Liver (tissue), 9 donors: ENCODE measurements around the gene STK24. TPM values are rescaled to one million over a fixed set of nuclear protein-coding genes. Genes with fewer than 3 reads are reported as not detected.

Experiments
- DNase-seq: peaks from one replicate; pipeline ENCODE4 v3.0.0-alpha.2; 2017; ENCODE audit warnings: low spot score
- H3K27ac ChIP-seq, 2 donors: one replicate each; pipeline ENCODE4 v1.7.0; 2013; ENCODE audit warnings: inconsistent platforms in 2 of 2, low read length in 2 of 2, control low read depth in 1 of 2, low read depth in 1 of 2, mild to moderate bottlenecking in 1 of 2
- H3K27me3 ChIP-seq, 4 donors: one replicate each; pipeline versions ENCODE4 v1.6.1 to v1.7.0; 2013; ENCODE audit warnings: low read length in 3 of 4, inconsistent platforms in 1 of 4, mild to moderate bottlenecking in 1 of 4, moderate library complexity in 1 of 4; ENCODE audit not compliant: control insufficient read depth in 4 of 4, insufficient read depth in 4 of 4
- H3K36me3 ChIP-seq, 4 donors: one replicate each; pipeline versions ENCODE4 v1.6.1 to v1.7.0; 2013; ENCODE audit warnings: low read length in 3 of 4, mild to moderate bottlenecking in 3 of 4, low read depth in 1 of 4, moderate library complexity in 1 of 4; ENCODE audit not compliant: control insufficient read depth in 4 of 4, insufficient read depth in 3 of 4
- H3K4me1 ChIP-seq, 4 donors: one replicate each; pipeline versions ENCODE4 v1.6.1 to v1.7.0; 2013; ENCODE audit warnings: low read length in 3 of 4, mild to moderate bottlenecking in 3 of 4, moderate library complexity in 1 of 4; ENCODE audit not compliant: control insufficient read depth in 4 of 4, insufficient read depth in 4 of 4
- H3K4me3 ChIP-seq, 3 donors: one replicate each; pipeline versions ENCODE4 v1.6.1 to v1.7.0; 2013; ENCODE audit warnings: low read length in 3 of 3, control low read depth in 1 of 3, low read depth in 1 of 3, mild to moderate bottlenecking in 1 of 3
- H3K9ac ChIP-seq, 2 donors: one replicate each; pipeline ENCODE4 v1.7.0; 2013; ENCODE audit warnings: low read length in 2 of 2, mild to moderate bottlenecking in 2 of 2, moderate library complexity in 2 of 2, control low read depth in 1 of 2, low read depth in 1 of 2
- H3K9me3 ChIP-seq, 4 donors: one replicate each; pipeline versions ENCODE4 v1.6.1 to v1.7.0; 2013; ENCODE audit warnings: low read length in 3 of 4; ENCODE audit not compliant: control insufficient read depth in 4 of 4
- EGR1 ChIP-seq, 2 donors: IDR thresholded peaks; 2 replicates each; pipeline ENCODE4 v1.6.1; 2016 to 2018; ENCODE audit warnings: antibody characterized with exemption in 2 of 2, low read depth in 2 of 2
- FOXA1 ChIP-seq: IDR thresholded peaks from 2 replicates; pipeline ENCODE4 v1.6.1; 2016; ENCODE audit warnings: antibody characterized with exemption
- FOXA2 ChIP-seq: IDR thresholded peaks from 2 replicates; pipeline ENCODE4 v1.6.1; 2016; ENCODE audit warnings: antibody characterized with exemption
- GABPA ChIP-seq, 2 donors: IDR thresholded peaks in 1 of 2; conservative IDR thresholded peaks in 1 of 2; 2 replicates each; pipeline ENCODE4 v1.6.1; 2016; ENCODE audit warnings: antibody characterized with exemption in 2 of 2, mild to moderate bottlenecking in 1 of 2, moderate library complexity in 1 of 2
- HNF4A ChIP-seq, 2 donors: conservative IDR thresholded peaks; 2 replicates each; pipeline ENCODE4 v1.6.1; 2016; ENCODE audit warnings: antibody characterized with exemption in 2 of 2, mild to moderate bottlenecking in 2 of 2
- HNF4G ChIP-seq: IDR thresholded peaks from 2 replicates; pipeline ENCODE4 v1.6.1; 2016; ENCODE audit warnings: antibody characterized with exemption
- JUND ChIP-seq, 2 donors: IDR thresholded peaks; 2 replicates each; pipeline ENCODE4 v1.6.1; 2016; ENCODE audit warnings: antibody characterized with exemption in 2 of 2
- NR2F2 ChIP-seq: IDR thresholded peaks from 2 replicates; pipeline ENCODE4 v1.6.1; 2016; ENCODE audit warnings: antibody characterized with exemption
- RAD21 ChIP-seq, 2 donors: IDR thresholded peaks; 2 replicates each; pipeline ENCODE4 v1.6.1; 2016; ENCODE audit warnings: antibody characterized with exemption in 2 of 2, mild to moderate bottlenecking in 2 of 2
- RXRA ChIP-seq, 2 donors: IDR thresholded peaks; 2 replicates each; pipeline ENCODE4 v1.6.1; 2017 to 2018; ENCODE audit warnings: antibody characterized with exemption in 2 of 2, mild to moderate bottlenecking in 1 of 2
- SP1 ChIP-seq: IDR thresholded peaks from 2 replicates; pipeline ENCODE4 v1.6.1; 2018; ENCODE audit warnings: antibody characterized with exemption, mild to moderate bottlenecking
- TAF1 ChIP-seq: conservative IDR thresholded peaks from 2 replicates; pipeline ENCODE4 v1.6.1; 2016; ENCODE audit warnings: antibody characterized with exemption, mild to moderate bottlenecking
- YY1 ChIP-seq: IDR thresholded peaks from 2 replicates; pipeline ENCODE4 v1.6.1; 2016; ENCODE audit warnings: antibody characterized with exemption, mild to moderate bottlenecking
- WGBS: extraction: QIAGEN DNeasy Blood & Tissue Kit; methylation state at CpG from one replicate; pipeline ENCODE4 v1.1.7; 2013; 5-methylcytosine and 5-hydroxymethylcytosine counted together
- polyA plus RNA-seq, 2 donors: library from polyadenylated mRNA; stranded (reverse) in 1 of 2; unstranded in 1 of 2; fragments of 200-250 nt in 1 of 2; fragments of >200 nt in 1 of 2; fragmentation: Nextera tagmentation in 1 of 2; extraction: Ambion mirVana in 1 of 2; gene quantifications; one replicate each; pipeline versions ENCODE4 v1.2.1 to v1.2.3, GENCODE V29; 2013 to 2015
- total RNA-seq, 2 donors: library from RNA; depleted of rRNA; stranded (reverse); fragments of >200 nt; gene quantifications; one replicate each; pipeline ENCODE4 v1.2.3, GENCODE V29; 2014
- TF ChIP-seq, protein P1 (sequence below): IDR thresholded peaks from 2 replicates; pipeline ENCODE4 v1.6.1; 2016; ENCODE audit warnings: antibody characterized with exemption
- TF ChIP-seq, protein P2 (sequence below): IDR thresholded peaks from 2 replicates; pipeline ENCODE4 v1.6.1; 2016; ENCODE audit warnings: antibody characterized with exemption, mild to moderate bottlenecking
- TF ChIP-seq, protein P3 (sequence below): IDR thresholded peaks from 2 replicates; pipeline ENCODE4 v1.6.1; 2016; ENCODE audit warnings: antibody characterized with exemption
- TF ChIP-seq, protein P4 (sequence below): fragments of 150-350 bp; IDR thresholded peaks from 2 replicates; pipeline ENCODE4 v1.5.1; 2017; ENCODE audit warnings: improper control_type of control experiment, low read depth, low read length; ENCODE audit not compliant: missing input control
- TF ChIP-seq, protein P5 (sequence below): IDR thresholded peaks from 2 replicates; pipeline ENCODE4 v1.6.1; 2016; ENCODE audit warnings: antibody characterized with exemption
- donor health status: healthy.
- donor health status: healthy.
- donor health status: healthy.
- donor health status: healthy.
- donor health status: healthy.

Gene STK24
- total and polyA plus RNA-seq, 4 donors = 6.4 to 43.3 (median 14.9) TPM

DNA sequence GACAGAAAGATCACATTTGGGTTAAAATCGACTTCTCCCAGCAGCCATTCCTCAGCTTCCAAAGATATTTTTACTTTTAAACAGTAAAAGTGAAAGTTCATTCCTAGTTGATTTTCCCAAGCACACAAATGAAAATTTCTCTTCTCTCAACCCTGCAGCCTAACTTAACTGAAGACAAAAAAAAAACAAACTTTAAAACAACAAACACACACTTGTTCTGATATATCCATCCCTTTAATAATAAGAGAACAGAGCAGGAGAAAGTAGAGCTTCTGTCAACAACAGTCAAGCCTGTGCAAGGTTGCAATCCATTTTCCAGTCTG, 72.9 kb downstream of the STK24 start (continued):
- no peak for TF ChIP-seq FOXA1
- TF ChIP-seq RAD21 (IDR thresholded peaks at IDR 0.05) = no peak
- TF ChIP-seq SP1 = no peak

GRCh38 chr13:98503175-98504028, 73.5 kb downstream of the STK24 start:
- H3K36me3 ChIP-seq = no peaks in the 10 kb centered on the region
- H3K27ac ChIP-seq = peak overlapping the region; percentile 57 to 84
- H3K9ac ChIP-seq = peak overlapping the region in 1 of 2 donors; percentile 54
- TF ChIP-seq NR2F2 = peak; percentile 85
- peak; percentile 79 to 82 for TF ChIP-seq HNF4A (conservative IDR thresholded peaks at IDR 0.05)
- peak; percentile 33 for TF ChIP-seq FOXA1
- TF ChIP-seq, protein P1, sequence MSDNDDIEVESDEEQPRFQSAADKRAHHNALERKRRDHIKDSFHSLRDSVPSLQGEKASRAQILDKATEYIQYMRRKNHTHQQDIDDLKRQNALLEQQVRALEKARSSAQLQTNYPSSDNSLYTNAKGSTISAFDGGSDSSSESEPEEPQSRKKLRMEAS = peak; percentile 69
- TF ChIP-seq, protein P2, sequence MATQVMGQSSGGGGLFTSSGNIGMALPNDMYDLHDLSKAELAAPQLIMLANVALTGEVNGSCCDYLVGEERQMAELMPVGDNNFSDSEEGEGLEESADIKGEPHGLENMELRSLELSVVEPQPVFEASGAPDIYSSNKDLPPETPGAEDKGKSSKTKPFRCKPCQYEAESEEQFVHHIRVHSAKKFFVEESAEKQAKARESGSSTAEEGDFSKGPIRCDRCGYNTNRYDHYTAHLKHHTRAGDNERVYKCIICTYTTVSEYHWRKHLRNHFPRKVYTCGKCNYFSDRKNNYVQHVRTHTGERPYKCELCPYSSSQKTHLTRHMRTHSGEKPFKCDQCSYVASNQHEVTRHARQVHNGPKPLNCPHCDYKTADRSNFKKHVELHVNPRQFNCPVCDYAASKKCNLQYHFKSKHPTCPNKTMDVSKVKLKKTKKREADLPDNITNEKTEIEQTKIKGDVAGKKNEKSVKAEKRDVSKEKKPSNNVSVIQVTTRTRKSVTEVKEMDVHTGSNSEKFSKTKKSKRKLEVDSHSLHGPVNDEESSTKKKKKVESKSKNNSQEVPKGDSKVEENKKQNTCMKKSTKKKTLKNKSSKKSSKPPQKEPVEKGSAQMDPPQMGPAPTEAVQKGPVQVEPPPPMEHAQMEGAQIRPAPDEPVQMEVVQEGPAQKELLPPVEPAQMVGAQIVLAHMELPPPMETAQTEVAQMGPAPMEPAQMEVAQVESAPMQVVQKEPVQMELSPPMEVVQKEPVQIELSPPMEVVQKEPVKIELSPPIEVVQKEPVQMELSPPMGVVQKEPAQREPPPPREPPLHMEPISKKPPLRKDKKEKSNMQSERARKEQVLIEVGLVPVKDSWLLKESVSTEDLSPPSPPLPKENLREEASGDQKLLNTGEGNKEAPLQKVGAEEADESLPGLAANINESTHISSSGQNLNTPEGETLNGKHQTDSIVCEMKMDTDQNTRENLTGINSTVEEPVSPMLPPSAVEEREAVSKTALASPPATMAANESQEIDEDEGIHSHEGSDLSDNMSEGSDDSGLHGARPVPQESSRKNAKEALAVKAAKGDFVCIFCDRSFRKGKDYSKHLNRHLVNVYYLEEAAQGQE = peak; percentile 8
- peak in 1 of 2 donors; percentile 65 for TF ChIP-seq JUND (IDR thresholded peaks at IDR 0.05)
- peak; percentile 42 to 58 for TF ChIP-seq RAD21 (IDR thresholded peaks at IDR 0.05)
- peak; percentile 67 for TF ChIP-seq FOXA2
- peak; percentile 97 to 100 for TF ChIP-seq EGR1 (IDR thresholded peaks at IDR 0.05; ENCODE audit: low read depth in 2 of 2)
- TF ChIP-seq RXRA (IDR thresholded peaks at IDR 0.05) = peak; percentile 93 to 94
- no peak for TF ChIP-seq HNF4G
- TF ChIP-seq TAF1 = no peak
- TF ChIP-seq, protein P3, sequence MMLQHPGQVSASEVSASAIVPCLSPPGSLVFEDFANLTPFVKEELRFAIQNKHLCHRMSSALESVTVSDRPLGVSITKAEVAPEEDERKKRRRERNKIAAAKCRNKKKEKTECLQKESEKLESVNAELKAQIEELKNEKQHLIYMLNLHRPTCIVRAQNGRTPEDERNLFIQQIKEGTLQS = no peak
- peak; percentile 80 for TF ChIP-seq SP1
- TF ChIP-seq, protein P4, sequence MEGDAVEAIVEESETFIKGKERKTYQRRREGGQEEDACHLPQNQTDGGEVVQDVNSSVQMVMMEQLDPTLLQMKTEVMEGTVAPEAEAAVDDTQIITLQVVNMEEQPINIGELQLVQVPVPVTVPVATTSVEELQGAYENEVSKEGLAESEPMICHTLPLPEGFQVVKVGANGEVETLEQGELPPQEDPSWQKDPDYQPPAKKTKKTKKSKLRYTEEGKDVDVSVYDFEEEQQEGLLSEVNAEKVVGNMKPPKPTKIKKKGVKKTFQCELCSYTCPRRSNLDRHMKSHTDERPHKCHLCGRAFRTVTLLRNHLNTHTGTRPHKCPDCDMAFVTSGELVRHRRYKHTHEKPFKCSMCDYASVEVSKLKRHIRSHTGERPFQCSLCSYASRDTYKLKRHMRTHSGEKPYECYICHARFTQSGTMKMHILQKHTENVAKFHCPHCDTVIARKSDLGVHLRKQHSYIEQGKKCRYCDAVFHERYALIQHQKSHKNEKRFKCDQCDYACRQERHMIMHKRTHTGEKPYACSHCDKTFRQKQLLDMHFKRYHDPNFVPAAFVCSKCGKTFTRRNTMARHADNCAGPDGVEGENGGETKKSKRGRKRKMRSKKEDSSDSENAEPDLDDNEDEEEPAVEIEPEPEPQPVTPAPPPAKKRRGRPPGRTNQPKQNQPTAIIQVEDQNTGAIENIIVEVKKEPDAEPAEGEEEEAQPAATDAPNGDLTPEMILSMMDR = no peak
- peak; percentile 93 for TF ChIP-seq YY1
- TF ChIP-seq GABPA (IDR thresholded peaks at IDR 0.05 in 1 of 2, conservative IDR thresholded peaks at IDR 0.05 in 1 of 2) = no peak
- TF ChIP-seq, protein P5, sequence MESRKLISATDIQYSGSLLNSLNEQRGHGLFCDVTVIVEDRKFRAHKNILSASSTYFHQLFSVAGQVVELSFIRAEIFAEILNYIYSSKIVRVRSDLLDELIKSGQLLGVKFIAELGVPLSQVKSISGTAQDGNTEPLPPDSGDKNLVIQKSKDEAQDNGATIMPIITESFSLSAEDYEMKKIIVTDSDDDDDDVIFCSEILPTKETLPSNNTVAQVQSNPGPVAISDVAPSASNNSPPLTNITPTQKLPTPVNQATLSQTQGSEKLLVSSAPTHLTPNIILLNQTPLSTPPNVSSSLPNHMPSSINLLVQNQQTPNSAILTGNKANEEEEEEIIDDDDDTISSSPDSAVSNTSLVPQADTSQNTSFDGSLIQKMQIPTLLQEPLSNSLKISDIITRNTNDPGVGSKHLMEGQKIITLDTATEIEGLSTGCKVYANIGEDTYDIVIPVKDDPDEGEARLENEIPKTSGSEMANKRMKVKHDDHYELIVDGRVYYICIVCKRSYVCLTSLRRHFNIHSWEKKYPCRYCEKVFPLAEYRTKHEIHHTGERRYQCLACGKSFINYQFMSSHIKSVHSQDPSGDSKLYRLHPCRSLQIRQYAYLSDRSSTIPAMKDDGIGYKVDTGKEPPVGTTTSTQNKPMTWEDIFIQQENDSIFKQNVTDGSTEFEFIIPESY = peak; percentile 62
- DNase-seq = no peak
- H3K27me3 ChIP-seq = no peaks in the 10 kb centered on the region
- peaks cover 11 to 58% (median 51%) of the 10 kb centered on the region in 4 donors for H3K4me1 ChIP-seq
- no peak overlapping the region for H3K4me3 ChIP-seq
- 28% methylated on average over 10 of the region's 10 CpGs for WGBS
- H3K9me3 ChIP-seq = no peaks in the 10 kb centered on the region
